A549 (cell line): ENCODE results near the gene PGAP3. TPM values are rescaled to one million over a fixed set of nuclear protein-coding genes. Genes with fewer than 3 reads are reported as not detected.
A peak's percentile ranks its signal among the peaks of the same experiment; 100 is the strongest.

Experiments
- ATAC-seq, 2 experiments: fragments of 200-7000 bp in 1 of 2; fragments of >200 bp in 1 of 2; cut with Nextera tagmentation in 1 of 2; cut with Tn5 transposase in 1 of 2; 3 replicates each; pipeline versions ENCODE4 v1.8.0 to v1.9.1; 2018 to 2020; ENCODE audit warnings: mild to moderate bottlenecking in 1 of 2, moderate library complexity in 1 of 2
- CTCF ChIA-PET: fragments of 300-600 bp; sonication (Branson Sonifier 250); formaldehyde crosslinking; extraction: SDS; loops from one replicate; lab custom pipeline; 2021; ENCODE audit warnings: antibody characterized with exemption, inconsistent platforms; lab: Yijun Ruan, JAX
- POLR2A ChIA-PET: fragments of 350-600 bp; formaldehyde crosslinking; extraction: SDS; loops from one replicate; lab custom pipeline; 2021; ENCODE audit warnings: antibody characterized with exemption, inconsistent platforms; lab: Yijun Ruan, JAX
- DNase-seq, 2 experiments: peaks; one replicate each; pipeline versions ENCODE4 v3.0.0 to v3.0.0-alpha.2; 2011 to 2016; ENCODE audit warnings: low read depth in 1 of 2, low spot score in 1 of 2
- FAIRE-seq: peaks from 2 replicates; lab custom pipeline; 2011; peaks lifted over from hg19 to GRCh38; lab: Jason Lieb, UNC
- H3K27ac ChIP-seq, 2 experiments: fragments of >200 bp; sonication (Bioruptor Twin); formaldehyde crosslinking; 3 replicates each; pipeline ENCODE4 v1.5.1; 2016 to 2017
- H3K4me1 ChIP-seq: fragments of >200 bp; sonication (Bioruptor Twin); formaldehyde crosslinking; 3 replicates; pipeline ENCODE4 v1.6.1; 2016
- H3K4me2 ChIP-seq: fragments of >200 bp; sonication (Bioruptor Twin); formaldehyde crosslinking; 3 replicates; pipeline ENCODE4 v1.6.1; 2016
- H3K4me3 ChIP-seq: fragments of >200 bp; sonication (Bioruptor Twin); formaldehyde crosslinking; 3 replicates; pipeline ENCODE4 v1.5.1; 2016
- H3K9me3 ChIP-seq: fragments of >200 bp; sonication (Bioruptor Twin); formaldehyde crosslinking; 3 replicates; pipeline ENCODE4 v1.6.1; 2016
- CBX2 ChIP-seq: fragments of 200-600 bp; sonication (generic); IDR thresholded peaks from 2 replicates; pipeline ENCODE4 v1.6.1; 2016; ENCODE audit warnings: low read depth, mild to moderate bottlenecking, borderline replicate concordance
- CHD2 ChIP-seq: fragments of 150-350 bp; IDR thresholded peaks from 2 replicates; pipeline ENCODE4 v1.6.1; 2014; ENCODE audit warnings: low read length; ENCODE audit not compliant: partially characterized antibody
- CHD4 ChIP-seq: fragments of 200-600 bp; sonication (generic); IDR thresholded peaks from 2 replicates; pipeline ENCODE4 v1.6.1; 2016; ENCODE audit warnings: antibody characterized with exemption, mild to moderate bottlenecking, borderline replicate concordance
- EP300 ChIP-seq, 2 experiments: fragments of >200 bp; sonication (Bioruptor Twin); formaldehyde crosslinking; IDR thresholded peaks; 2 replicates in 1 of 2; 3 replicates in 1 of 2; pipeline ENCODE4 v1.6.1; 2016 to 2017
- FOSL2 ChIP-seq, 2 experiments: fragments of 450-650 bp in 1 of 2; fragments of >200 bp in 1 of 2; sonication (Bioruptor Twin) in 1 of 2; formaldehyde crosslinking; IDR thresholded peaks; 2 replicates each; pipeline versions ENCODE4 v1.5.0 to v1.6.1; 2016 to 2020; ENCODE audit warnings: mild to moderate bottlenecking in 1 of 2, moderate library complexity in 1 of 2
- HEYL ChIP-seq: fragments of 250-450 bp; sonication (Bioruptor Pico); IDR thresholded peaks from 2 replicates; pipeline ENCODE4 v1.8.0; 2021; ENCODE audit warnings: mild to moderate bottlenecking, moderate library complexity
- HOXB13 ChIP-seq: fragments of 250-450 bp; sonication (Bioruptor Pico); IDR thresholded peaks from 2 replicates; pipeline ENCODE4 v1.5.0; 2020; ENCODE audit warnings: low read depth, mild to moderate bottlenecking, moderate library complexity
- HOXB5 ChIP-seq: fragments of 250-450 bp; sonication (Bioruptor Pico); IDR thresholded peaks from 2 replicates; pipeline ENCODE4 v1.5.0; 2020; ENCODE audit warnings: mild to moderate bottlenecking, moderate library complexity
- MAFK ChIP-seq: fragments of 450-650 bp; IDR thresholded peaks from 2 replicates; pipeline ENCODE4 v1.6.1; 2014; ENCODE audit not compliant: partially characterized antibody
- MAZ ChIP-seq: fragments of 150-350 bp; IDR thresholded peaks from 2 replicates; pipeline ENCODE4 v1.6.1; 2014; ENCODE audit warnings: antibody characterized with exemption, low read depth, low read length, borderline replicate concordance
- NFE2L2 ChIP-seq: fragments of 150-350 bp; conservative IDR thresholded peaks from 2 replicates; pipeline ENCODE4 v1.6.1; 2014; ENCODE audit warnings: low read length
- NPAS2 ChIP-seq: fragments of 250-450 bp; sonication (Bioruptor Pico); IDR thresholded peaks from 2 replicates; pipeline ENCODE4 v1.8.0; 2022; ENCODE audit warnings: mild to moderate bottlenecking, moderate library complexity, borderline replicate concordance
- PHF8 ChIP-seq: fragments of 200-600 bp; sonication (generic); IDR thresholded peaks from 2 replicates; pipeline ENCODE4 v1.6.1; 2016; ENCODE audit warnings: low read depth, mild to moderate bottlenecking, antibody characterized with exemption, moderate library complexity, borderline replicate concordance
- RAD21 ChIP-seq, 2 experiments: fragments of >200 bp in 1 of 2; sonication (Bioruptor Twin) in 1 of 2; formaldehyde crosslinking in 1 of 2; IDR thresholded peaks in 1 of 2; conservative IDR thresholded peaks in 1 of 2; 2 replicates in 1 of 2; 3 replicates in 1 of 2; pipeline ENCODE4 v1.6.1; 2012 to 2018; ENCODE audit warnings: inconsistent platforms in 1 of 2
- SMC3 ChIP-seq: fragments of >200 bp; sonication (Bioruptor Twin); formaldehyde crosslinking; IDR thresholded peaks from 3 replicates; pipeline ENCODE4 v1.6.1; 2018; ENCODE audit warnings: inconsistent platforms
- TFCP2L1 ChIP-seq: fragments of 250-450 bp; sonication (Bioruptor Pico); IDR thresholded peaks from 2 replicates; pipeline ENCODE4 v1.5.0; 2021; ENCODE audit warnings: mild to moderate bottlenecking
- ZFP36 ChIP-seq: fragments of 450-650 bp; IDR thresholded peaks from 2 replicates; pipeline ENCODE4 v1.6.1; 2014; ENCODE audit warnings: borderline replicate concordance; ENCODE audit not compliant: partially characterized antibody
- WGBS: methylation state at CpG from one replicate; pipeline ENCODE4 v1.1.6; 2017; ENCODE audit errors: missing lambda C conversion rate; 5-methylcytosine and 5-hydroxymethylcytosine counted together
- polyA plus RNA-seq, 4 experiments: library from polyadenylated mRNA; depleted of rRNA in 3 of 4; stranded (reverse); fragments of >200 nt; fragmentation: RNase III in 1 of 4; extraction: RNeasy Plus Mini Kit Qiagen cat#74134 plus additional on column Dnase treatment in 1 of 4; gene quantifications; 2 replicates in 3 of 4; 3 replicates in 1 of 4; pipeline ENCODE4 v1.2.3, GENCODE V29; 2011 to 2017
- TF ChIP-seq, protein P1 (sequence below): fragments of >200 bp; sonication (Bioruptor Twin); formaldehyde crosslinking; IDR thresholded peaks from 3 replicates; pipeline ENCODE4 v1.5.1; 2016
- TF ChIP-seq, protein P2 (sequence below): fragments of >200 bp; sonication (Bioruptor Twin); formaldehyde crosslinking; IDR thresholded peaks from 3 replicates; pipeline ENCODE4 v1.6.1; 2016

The PGAP3 gene
- polyA plus RNA-seq, 2 of the 4 experiments (the other 2 are of a cell fraction), result 7.3 to 8.5 TPM

DNA sequence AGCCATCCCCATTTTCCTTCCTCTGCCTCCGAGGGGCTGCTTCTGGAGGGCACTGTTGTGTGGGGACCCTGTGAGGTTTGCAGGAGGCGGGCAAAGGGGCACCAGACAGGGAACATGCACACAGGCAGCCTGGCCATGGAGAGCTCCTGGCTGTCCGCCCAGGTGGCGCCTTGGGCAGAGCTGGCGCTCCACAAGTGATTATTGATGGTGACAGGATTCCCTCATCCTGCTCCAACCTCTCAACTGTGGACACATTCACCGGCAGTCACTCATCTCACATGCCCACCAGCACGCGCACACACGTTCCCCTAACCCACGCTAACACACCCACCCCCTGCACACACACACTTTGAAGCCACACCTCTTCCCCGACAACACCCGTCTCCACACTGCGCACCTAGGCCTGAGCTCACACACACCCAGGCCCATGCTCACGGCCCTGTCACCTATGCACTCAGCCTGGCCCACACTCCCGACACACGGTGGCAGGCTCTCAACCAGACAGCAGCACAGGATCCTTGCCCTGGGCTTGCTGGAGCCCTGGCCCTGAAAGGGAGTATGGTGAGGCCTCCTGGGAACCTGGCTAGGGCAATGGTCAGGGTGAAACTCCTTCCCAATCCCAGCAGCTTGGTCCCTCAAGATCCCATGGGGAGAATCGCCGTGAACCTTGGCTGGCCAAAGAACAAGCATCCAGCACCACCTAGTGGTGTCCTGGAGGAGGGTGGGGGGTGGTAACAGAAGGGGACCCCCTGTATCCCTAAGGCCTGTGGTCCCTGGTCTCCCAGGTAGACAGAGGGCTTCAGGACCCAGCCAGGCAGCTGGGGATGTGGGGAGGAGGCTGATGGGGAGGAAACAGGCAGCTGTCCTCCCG lies 16.0 kb downstream of the PGAP3 start:
- peak; percentile 61 to 82 for DNase-seq
- no peaks in the 10 kb centered on the region for H3K9me3 ChIP-seq
- WGBS, result 80% methylated on average over 17 of the region's 19 CpGs
- ATAC-seq, result peak; percentile 17 to 69; a peak in 4 of 6 replicates
- POLR2A ChIA-PET, result interaction anchor here (1.0 kb wide), 1 partner anchor 16 kb away, joined by 3 read pairs; the partner anchor contains the start of gene PGAP3
- H3K27ac ChIP-seq, result no peak overlapping the region
- H3K4me2 ChIP-seq, result no peak overlapping the region
- TF ChIP-seq NPAS2 (CRISPR knock-in tag), result no peak
- peak; percentile 61 to 78 for TF ChIP-seq RAD21 (conservative IDR thresholded peaks at IDR 0.05 in 1 of 2, IDR thresholded peaks at IDR 0.05 in 1 of 2)
- no peak for TF ChIP-seq HEYL
- TF ChIP-seq EP300 (IDR thresholded peaks at IDR 0.05), result no peak
- no peak for TF ChIP-seq HOXB13 (CRISPR knock-in tag)
- no peak for TF ChIP-seq PHF8
- TF ChIP-seq SMC3, result peak; percentile 51; the same call in 1 of the 3 replicates
- 0 out of 2 replicates have a peak, but pooled peaks have one; percentile 44 for TF ChIP-seq MAZ
- TF ChIP-seq, protein P1, sequence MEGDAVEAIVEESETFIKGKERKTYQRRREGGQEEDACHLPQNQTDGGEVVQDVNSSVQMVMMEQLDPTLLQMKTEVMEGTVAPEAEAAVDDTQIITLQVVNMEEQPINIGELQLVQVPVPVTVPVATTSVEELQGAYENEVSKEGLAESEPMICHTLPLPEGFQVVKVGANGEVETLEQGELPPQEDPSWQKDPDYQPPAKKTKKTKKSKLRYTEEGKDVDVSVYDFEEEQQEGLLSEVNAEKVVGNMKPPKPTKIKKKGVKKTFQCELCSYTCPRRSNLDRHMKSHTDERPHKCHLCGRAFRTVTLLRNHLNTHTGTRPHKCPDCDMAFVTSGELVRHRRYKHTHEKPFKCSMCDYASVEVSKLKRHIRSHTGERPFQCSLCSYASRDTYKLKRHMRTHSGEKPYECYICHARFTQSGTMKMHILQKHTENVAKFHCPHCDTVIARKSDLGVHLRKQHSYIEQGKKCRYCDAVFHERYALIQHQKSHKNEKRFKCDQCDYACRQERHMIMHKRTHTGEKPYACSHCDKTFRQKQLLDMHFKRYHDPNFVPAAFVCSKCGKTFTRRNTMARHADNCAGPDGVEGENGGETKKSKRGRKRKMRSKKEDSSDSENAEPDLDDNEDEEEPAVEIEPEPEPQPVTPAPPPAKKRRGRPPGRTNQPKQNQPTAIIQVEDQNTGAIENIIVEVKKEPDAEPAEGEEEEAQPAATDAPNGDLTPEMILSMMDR, result peak; percentile 65
- no peak for FAIRE-seq
- no peak overlapping the region for H3K4me3 ChIP-seq
- CTCF ChIA-PET, result interaction anchor here (0.6 to 50.7 kb wide), 17 partner anchors 10 to 124 kb away, joined by 3 to 1391 read pairs (median 6); partner anchors contain the start of genes ERBB2, MIEN1, PGAP3 and PPP1R1B
- H3K4me1 ChIP-seq, result peaks cover 26% of the 10 kb centered on the region

DNA sequence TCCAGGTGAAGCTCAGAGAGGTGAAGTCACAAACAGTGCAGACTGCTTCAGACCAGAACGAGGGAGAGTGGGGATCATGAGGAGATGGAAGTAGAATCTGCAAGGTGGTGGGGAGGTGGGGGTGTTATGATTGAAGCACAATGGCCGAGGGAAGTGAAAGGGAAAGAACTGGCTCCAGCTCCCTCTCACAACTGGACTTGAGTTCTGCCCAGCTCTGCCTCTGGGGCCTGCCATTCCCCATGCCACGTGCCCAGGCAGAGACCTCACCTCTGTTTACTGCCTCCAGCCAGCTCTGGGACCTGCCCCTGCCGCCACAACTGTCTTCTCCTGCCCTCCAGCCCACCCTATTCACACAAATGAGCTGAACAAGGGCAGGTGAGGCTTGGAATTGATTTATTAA lies 17.1 kb downstream of the PGAP3 start:
- H3K27ac ChIP-seq, result no peak overlapping the region
- H3K4me1 ChIP-seq, result peaks cover 37% of the 10 kb centered on the region
- DNase-seq (no peak), ATAC-seq (no peak), FAIRE-seq (no peak)
- no peak overlapping the region for H3K4me2 ChIP-seq
- TF ChIP-seq, protein P1, result no peak
- no peak for TF ChIP-seq PHF8
- no peak for TF ChIP-seq FOSL2 (IDR thresholded peaks at IDR 0.05)
- TF ChIP-seq FOSL2 (CRISPR knock-in tag; IDR thresholded peaks at IDR 0.05), result no peak
- no peak for TF ChIP-seq HOXB5 (CRISPR knock-in tag)
- no peak for TF ChIP-seq TFCP2L1
- TF ChIP-seq MAFK, result no peak
- TF ChIP-seq CHD4, result no peak
- TF ChIP-seq NFE2L2, result no peak
- no peak for TF ChIP-seq ZFP36
- no peak for TF ChIP-seq CHD2
- no peak for TF ChIP-seq CBX2
- TF ChIP-seq, protein P2, sequence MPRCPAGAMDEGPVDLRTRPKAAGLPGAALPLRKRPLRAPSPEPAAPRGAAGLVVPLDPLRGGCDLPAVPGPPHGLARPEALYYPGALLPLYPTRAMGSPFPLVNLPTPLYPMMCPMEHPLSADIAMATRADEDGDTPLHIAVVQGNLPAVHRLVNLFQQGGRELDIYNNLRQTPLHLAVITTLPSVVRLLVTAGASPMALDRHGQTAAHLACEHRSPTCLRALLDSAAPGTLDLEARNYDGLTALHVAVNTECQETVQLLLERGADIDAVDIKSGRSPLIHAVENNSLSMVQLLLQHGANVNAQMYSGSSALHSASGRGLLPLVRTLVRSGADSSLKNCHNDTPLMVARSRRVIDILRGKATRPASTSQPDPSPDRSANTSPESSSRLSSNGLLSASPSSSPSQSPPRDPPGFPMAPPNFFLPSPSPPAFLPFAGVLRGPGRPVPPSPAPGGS, result no peak
- 46% methylated on average over 4 of the region's 4 CpGs for WGBS
- POLR2A ChIA-PET, result interaction anchor here (1.3 kb wide), 1 partner anchor 17 kb away, joined by 4 read pairs; the partner anchor contains the start of gene PGAP3
- CTCF ChIA-PET, result interaction anchor here (1.0 to 50.7 kb wide), 12 partner anchors 9 to 123 kb away, joined by 3 to 1391 read pairs (median 6); partner anchors contain the start of genes ERBB2, MIEN1, PGAP3 and PPP1R1B
- no peaks in the 10 kb centered on the region for H3K9me3 ChIP-seq
- H3K4me3 ChIP-seq, result no peak overlapping the region
